DND-41 (cell line): ENCODE results near the gene SOAT2.

Experiments
- ATAC-seq: fragments of 200-7000 bp; cut with Tn5 transposase; 3 replicates; pipeline ENCODE4 v1.9.1; 2021; ENCODE audit warnings: low read depth; ENCODE audit not compliant: insufficient read depth
- DNase-seq: peaks from one replicate; pipeline ENCODE4 v3.0.0-alpha.2; 2020
- H2AFZ ChIP-seq: 2 replicates; pipeline ENCODE4 v1.6.0; 2012; ENCODE audit warnings: low read depth, low read length
- H3K27ac ChIP-seq: 2 replicates; pipeline ENCODE4 v1.5.1; 2012; ENCODE audit warnings: low read length, inconsistent platforms
- H3K27me3 ChIP-seq: fragments of 200-600 bp; sonication (generic); 2 replicates; pipeline ENCODE4 v1.6.0; 2012; ENCODE audit warnings: low read length, mild to moderate bottlenecking, inconsistent platforms; ENCODE audit not compliant: insufficient read depth, poor library complexity
- H3K36me3 ChIP-seq: 2 replicates; pipeline ENCODE4 v1.5.1; 2012; ENCODE audit warnings: low read length, inconsistent platforms; ENCODE audit not compliant: insufficient read depth
- H3K4me1 ChIP-seq: 2 replicates; pipeline ENCODE4 v1.5.1; 2012; ENCODE audit warnings: mild to moderate bottlenecking, low read length; ENCODE audit not compliant: insufficient read depth
- H3K4me2 ChIP-seq: 2 replicates; pipeline ENCODE4 v1.6.0; 2012; ENCODE audit warnings: mild to moderate bottlenecking, moderate library complexity, low read length, inconsistent platforms; ENCODE audit not compliant: insufficient read depth
- H3K4me3 ChIP-seq, 2 experiments: fragments of 200-600 bp in 1 of 2; shearing (Covaris generic) in 1 of 2; 2 replicates each; pipeline ENCODE4 v1.5.1; 2012 to 2016; ENCODE audit warnings: inconsistent platforms in 2 of 2, low read length in 2 of 2, mild to moderate bottlenecking in 2 of 2, low read depth in 1 of 2, moderate library complexity in 1 of 2
- H3K79me2 ChIP-seq: 2 replicates; pipeline ENCODE4 v1.6.0; 2012; ENCODE audit warnings: low read length, inconsistent platforms; ENCODE audit not compliant: insufficient read depth
- H3K9ac ChIP-seq: 2 replicates; pipeline ENCODE4 v1.6.0; 2012; ENCODE audit warnings: low read depth, mild to moderate bottlenecking, inconsistent platforms, low read length, moderate library complexity
- H3K9me3 ChIP-seq: 2 replicates; pipeline ENCODE4 v1.5.1; 2012; ENCODE audit warnings: low read length, moderate library complexity, mild to moderate bottlenecking, inconsistent platforms; ENCODE audit not compliant: insufficient read depth, severe bottlenecking
- H4K20me1 ChIP-seq: 2 replicates; pipeline ENCODE4 v1.6.0; 2012; ENCODE audit warnings: low read length; ENCODE audit not compliant: insufficient read depth
- EZH2 ChIP-seq: IDR thresholded peaks from 3 replicates; pipeline ENCODE4 v1.6.1; 2012; ENCODE audit warnings: borderline replicate concordance, low read depth, mild to moderate bottlenecking, moderate library complexity, low read length, inconsistent platforms; ENCODE audit not compliant: severe bottlenecking
- TF ChIP-seq, protein P1 (sequence below): IDR thresholded peaks from 2 replicates; pipeline ENCODE4 v1.5.1; 2012; ENCODE audit warnings: borderline replicate concordance, low read length, moderate library complexity, mild to moderate bottlenecking; ENCODE audit not compliant: poor library complexity, severe bottlenecking; ENCODE audit errors: extremely low read depth

Gene SOAT2

DNA sequence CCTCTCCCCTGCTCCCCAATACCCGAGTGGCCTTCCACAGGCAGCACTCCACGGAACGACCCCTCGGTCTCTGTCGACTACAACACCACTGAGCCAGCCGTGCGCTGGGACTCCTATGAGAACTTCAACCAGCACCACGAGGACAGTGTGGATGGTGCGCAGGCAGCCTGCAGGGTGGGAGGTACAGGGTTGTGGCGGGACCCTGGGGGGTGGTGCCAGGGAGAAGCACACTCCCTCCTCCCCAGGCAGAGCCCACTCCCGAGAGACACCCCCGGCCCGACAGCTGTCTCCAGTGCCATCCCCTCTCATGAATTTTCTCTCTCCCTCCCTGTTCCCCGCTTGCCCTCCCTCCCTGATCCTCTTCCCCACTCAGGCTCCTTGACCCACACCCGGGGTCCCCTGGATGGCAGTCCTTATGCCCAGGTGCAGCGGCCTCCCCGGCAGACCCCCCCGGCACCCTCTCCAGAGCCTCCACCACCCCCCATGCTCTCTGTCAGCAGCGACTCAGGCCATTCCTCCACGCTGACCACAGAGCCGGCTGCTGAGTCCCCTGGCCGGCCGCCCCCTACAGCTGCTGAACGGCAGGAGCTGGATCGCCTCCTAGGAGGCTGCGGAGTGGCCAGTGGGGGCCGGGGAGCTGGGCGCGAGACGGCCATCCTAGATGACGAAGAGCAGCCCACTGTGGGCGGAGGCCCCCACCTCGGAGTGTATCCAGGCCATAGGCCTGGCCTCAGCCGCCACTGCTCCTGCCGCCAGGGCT lies 44.4 kb upstream of the SOAT2 start:
- ATAC-seq: no peak
- H4K20me1 ChIP-seq: no peaks in the 10 kb centered on the region
- no peak overlapping the region for H2AFZ ChIP-seq

GRCh38 chr12:53059434-53060063 lies 43.7 kb upstream of the SOAT2 start:
- Histone ChIP-seq H2AFZ (no peak overlapping the region), H3K9me3 (no peaks in the 10 kb centered on the region), H3K27me3 (no peaks in the 10 kb centered on the region), H3K4me2 (no peak overlapping the region), H4K20me1 (no peaks in the 10 kb centered on the region), H3K36me3 (peaks cover 3% of the 10 kb centered on the region), H3K4me1 (no peaks in the 10 kb centered on the region), H3K4me3 (no peak overlapping the region), H3K79me2 (no peaks in the 10 kb centered on the region), H3K27ac (no peak overlapping the region), H3K9ac (no peak overlapping the region)
- ATAC-seq: no peak
- no peak for TF ChIP-seq EZH2
- TF ChIP-seq, protein P1, sequence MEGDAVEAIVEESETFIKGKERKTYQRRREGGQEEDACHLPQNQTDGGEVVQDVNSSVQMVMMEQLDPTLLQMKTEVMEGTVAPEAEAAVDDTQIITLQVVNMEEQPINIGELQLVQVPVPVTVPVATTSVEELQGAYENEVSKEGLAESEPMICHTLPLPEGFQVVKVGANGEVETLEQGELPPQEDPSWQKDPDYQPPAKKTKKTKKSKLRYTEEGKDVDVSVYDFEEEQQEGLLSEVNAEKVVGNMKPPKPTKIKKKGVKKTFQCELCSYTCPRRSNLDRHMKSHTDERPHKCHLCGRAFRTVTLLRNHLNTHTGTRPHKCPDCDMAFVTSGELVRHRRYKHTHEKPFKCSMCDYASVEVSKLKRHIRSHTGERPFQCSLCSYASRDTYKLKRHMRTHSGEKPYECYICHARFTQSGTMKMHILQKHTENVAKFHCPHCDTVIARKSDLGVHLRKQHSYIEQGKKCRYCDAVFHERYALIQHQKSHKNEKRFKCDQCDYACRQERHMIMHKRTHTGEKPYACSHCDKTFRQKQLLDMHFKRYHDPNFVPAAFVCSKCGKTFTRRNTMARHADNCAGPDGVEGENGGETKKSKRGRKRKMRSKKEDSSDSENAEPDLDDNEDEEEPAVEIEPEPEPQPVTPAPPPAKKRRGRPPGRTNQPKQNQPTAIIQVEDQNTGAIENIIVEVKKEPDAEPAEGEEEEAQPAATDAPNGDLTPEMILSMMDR: no peak
- no peak for DNase-seq

More for the DNA sequence above, 44.4 kb upstream of the SOAT2 start:
- Histone ChIP-seq H3K36me3 (no peaks in the 10 kb centered on the region), H3K27me3 (no peaks in the 10 kb centered on the region), H3K79me2 (no peaks in the 10 kb centered on the region), H3K4me1 (no peaks in the 10 kb centered on the region), H3K9me3 (no peaks in the 10 kb centered on the region), H3K4me3 (no peak overlapping the region), H3K4me2 (no peak overlapping the region), H3K27ac (no peak overlapping the region), H3K9ac (no peak overlapping the region)
- no peak for DNase-seq
- no peak for TF ChIP-seq EZH2
- TF ChIP-seq, protein P1: no peak

DNA sequence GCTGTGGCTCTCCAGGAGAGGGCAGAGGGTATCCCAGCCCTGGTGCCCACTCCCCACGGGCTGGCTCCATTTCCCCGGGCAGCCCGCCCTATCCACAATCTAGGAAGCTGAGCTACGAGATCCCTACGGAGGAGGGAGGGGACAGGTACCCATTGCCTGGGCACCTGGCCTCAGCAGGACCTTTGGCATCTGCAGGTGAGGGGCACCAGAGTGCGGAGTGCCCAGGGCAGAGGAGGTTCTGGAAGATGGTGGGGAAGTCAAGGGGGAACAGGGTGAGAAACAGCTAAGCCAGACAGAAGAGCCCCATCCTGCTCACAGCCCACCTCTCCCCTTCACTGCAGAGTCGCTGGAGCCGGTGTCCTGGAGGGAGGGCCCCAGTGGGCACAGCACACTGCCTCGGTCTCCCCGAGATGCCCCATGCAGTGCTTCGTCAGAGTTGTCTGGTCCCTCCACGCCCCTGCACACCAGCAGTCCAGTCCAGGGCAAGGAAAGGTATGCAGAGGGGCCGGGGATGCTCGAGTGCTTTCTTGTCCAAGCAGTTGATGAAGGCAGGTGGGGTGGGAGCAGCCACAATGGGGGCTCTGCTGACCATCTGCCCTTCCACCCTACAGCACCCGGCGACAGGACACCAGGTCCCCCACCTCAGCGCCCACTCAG lies 43.1 kb upstream of the SOAT2 start:
- H3K4me3 ChIP-seq: no peak overlapping the region
- no peak for ATAC-seq
- H4K20me1 ChIP-seq: no peaks in the 10 kb centered on the region
- peaks cover 8% of the 10 kb centered on the region for H3K36me3 ChIP-seq
- no peaks in the 10 kb centered on the region for H3K79me2 ChIP-seq
- H2AFZ ChIP-seq: no peak overlapping the region
- H3K27ac ChIP-seq: no peak overlapping the region
- no peak overlapping the region for H3K9ac ChIP-seq
- no peak overlapping the region for H3K4me2 ChIP-seq
- DNase-seq: no peak
- TF ChIP-seq, protein P1: no peak
- no peak for TF ChIP-seq EZH2
- H3K27me3 ChIP-seq: no peaks in the 10 kb centered on the region
- no peaks in the 10 kb centered on the region for H3K4me1 ChIP-seq
- no peaks in the 10 kb centered on the region for H3K9me3 ChIP-seq
